ENCODE data around the gene UNC45A.
A peak's percentile ranks its signal among the peaks of the same experiment; 100 is the strongest.
"Not testable (repeated sequence)": the region's sequence is repeated elsewhere in the genome, so short reads cannot be mapped to it uniquely, and the experiment has no call there.

The UNC45A gene

GRCh38 chr15:90918034-90918788 is 16.9 kb upstream of the UNC45A start:
- no peak for DNase-seq

- no peak for DNase-seq
Observed at GRCh38 chr15:90918835-90919234, 16.2 kb upstream of the UNC45A start.

- no peak for DNase-seq
Observed at GRCh38 chr15:90921887-90922286, 13.2 kb upstream of the UNC45A start.

GRCh38 chr15:90922712-90923322 is 12.3 kb upstream of the UNC45A start:
- not testable (repeated sequence) for DNase-seq

- no peak for DNase-seq
Observed at GRCh38 chr15:90924375-90924774, 10.7 kb upstream of the UNC45A start.

- not testable (repeated sequence) for DNase-seq
Observed at GRCh38 chr15:90926766-90927165, 8.3 kb upstream of the UNC45A start.

GRCh38 chr15:90928106-90928505 is 7.0 kb upstream of the UNC45A start:
- DNase-seq = not testable (repeated sequence)

GRCh38 chr15:90929246-90930019 is 5.7 kb upstream of the UNC45A start:
- DNase-seq = no peak

GRCh38 chr15:90930861-90931574 is 4.1 kb upstream of the UNC45A start:
- DNase-seq = no peak

- no peak for DNase-seq
Observed at GRCh38 chr15:90931575-90931827, 3.6 kb upstream of the UNC45A start.

GRCh38 chr15:90931828-90932659 is 3.0 kb upstream of the UNC45A start, which contains the start of gene HDDC3:
HDDC3 (minus strand) TSS chr15:90932549; CDS start chr15:90932540, 9 bp downstream.
- DNase-seq = peak; percentile 91

GRCh38 chr15:90932660-90932991 is 2.5 kb upstream of the UNC45A start:
- DNase-seq = no peak

- DNase-seq = no peak
Observed at GRCh38 chr15:90933301-90933700, 1.8 kb upstream of the UNC45A start.

GRCh38 chr15:90934256-90934948 is 683 bp upstream of the UNC45A start:
- DNase-seq = peak; percentile 89

GRCh38 chr15:90936823-90937222 is 1.7 kb downstream of the UNC45A start:
- DNase-seq = no peak

GRCh38 chr15:90938261-90938660 is 3.2 kb downstream of the UNC45A start:
- no peak for DNase-seq

- DNase-seq = no peak
Observed at GRCh38 chr15:90939756-90940155, 4.7 kb downstream of the UNC45A start.

- no peak for DNase-seq
Observed at GRCh38 chr15:90941038-90941437, 6.0 kb downstream of the UNC45A start.

GRCh38 chr15:90942354-90943120 is 7.5 kb downstream of the UNC45A start:
- no peak for DNase-seq

- no peak for DNase-seq
Observed at GRCh38 chr15:90945091-90945490, 10.0 kb downstream of the UNC45A start.

GRCh38 chr15:90946538-90946937 is 11.5 kb downstream of the UNC45A start:
- DNase-seq = no peak
